Spinal cord (tissue), 10 donors: ENCODE data around the gene ZBTB24. TPM values are rescaled to one million over a fixed set of nuclear protein-coding genes. Genes with fewer than 3 reads are reported as not detected.

ENCODE experiments used
- DNase-seq, 6 donors: peaks; one replicate each; pipeline versions ENCODE4 v3.0.0 to v3.0.0-alpha.2; 2013 to 2015; ENCODE audit warnings: low spot score in 6 of 6, low read depth in 4 of 6
- H3K27ac ChIP-seq: one replicate; pipeline ENCODE4 v1.5.1; 2013; ENCODE audit warnings: low read depth, low read length, control low read depth
- H3K27me3 ChIP-seq: one replicate; pipeline ENCODE4 v1.6.1; 2013; ENCODE audit warnings: low read length; ENCODE audit not compliant: control insufficient read depth, insufficient read depth
- H3K36me3 ChIP-seq: one replicate; pipeline ENCODE4 v1.6.1; 2013; ENCODE audit warnings: low read length; ENCODE audit not compliant: control insufficient read depth, insufficient read depth
- H3K4me1 ChIP-seq: one replicate; pipeline ENCODE4 v1.6.1; 2013; ENCODE audit warnings: low read length; ENCODE audit not compliant: control insufficient read depth, insufficient read depth
- H3K4me3 ChIP-seq: one replicate; pipeline ENCODE4 v1.5.1; 2013; ENCODE audit warnings: low read depth, low read length, control low read depth
- H3K9me3 ChIP-seq: one replicate; pipeline ENCODE4 v1.6.1; 2013; ENCODE audit warnings: low read length; ENCODE audit not compliant: control insufficient read depth, insufficient read depth
- WGBS: methylation state at CpG from one replicate; pipeline ENCODE4 v1.1.5; 2013; ENCODE audit warnings: missing lambda C conversion rate; ENCODE audit not compliant: insufficient coverage; 5-methylcytosine and 5-hydroxymethylcytosine counted together
- polyA plus RNA-seq, 2 donors: library from polyadenylated mRNA; unstranded; fragments of 120-200 nt; gene quantifications; one replicate each; pipeline ENCODE4 v1.2.1, GENCODE V29; 2013; ENCODE audit not compliant: insufficient read length in 2 of 2
- total RNA-seq, 2 donors: library from RNA; depleted of rRNA in 1 of 2; stranded (reverse); fragments of 120-200 nt in 1 of 2; fragments of >200 nt in 1 of 2; gene quantifications; one replicate each; pipeline versions ENCODE4 v1.2.3 to v1.2.4, GENCODE V29; 2013 to 2014
- donor health status: healthy.

The ZBTB24 gene
- total and polyA plus RNA-seq, 4 donors: 6.5 to 10.7 (median 7.4) TPM

- no peak for DNase-seq
- H3K27me3 ChIP-seq: no peaks in the 10 kb centered on the region
- peaks cover 1% of the 10 kb centered on the region for H3K36me3 ChIP-seq
- no peak overlapping the region for H3K4me3 ChIP-seq
- H3K4me1 ChIP-seq: peaks cover 8% of the 10 kb centered on the region
- no peak overlapping the region for H3K27ac ChIP-seq
- WGBS: no CpG with 5 or more reads among the region's 1 CpG
- no peaks in the 10 kb centered on the region for H3K9me3 ChIP-seq
These were observed 3.0 kb upstream of the ZBTB24 start for GRCh38 chr6:109486068-109486467.

DNA sequence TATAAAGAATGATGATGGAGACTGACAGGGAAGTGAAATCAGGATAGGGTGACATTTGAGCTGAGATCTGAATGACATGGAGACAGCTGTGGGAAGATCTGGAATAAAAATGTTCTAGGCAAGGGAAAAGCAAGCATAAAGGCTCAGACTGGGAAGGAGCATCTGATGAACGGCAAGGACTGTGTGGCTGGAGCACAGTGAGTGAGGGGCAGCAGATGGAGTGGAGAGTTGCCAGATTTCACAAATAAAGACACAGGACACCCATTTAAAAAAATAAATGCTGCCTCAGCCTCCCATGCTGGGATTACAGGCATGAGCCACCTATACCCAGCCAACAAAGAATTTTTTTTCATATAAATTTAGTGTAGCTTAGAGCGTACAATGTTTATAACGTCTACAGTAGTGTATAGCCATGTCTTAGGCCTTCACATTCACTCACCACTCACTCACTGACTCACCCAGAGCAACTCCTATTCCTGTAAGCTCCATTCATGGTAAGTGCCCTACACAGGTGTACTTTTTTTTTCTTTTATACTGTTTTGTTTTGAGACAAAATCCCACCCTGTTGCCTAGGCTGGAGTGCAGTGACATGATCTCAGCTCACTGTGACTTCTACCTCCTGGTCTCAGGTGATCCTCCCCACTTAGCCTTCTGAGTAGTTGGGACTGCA lies 2.4 kb upstream of the ZBTB24 start:
- H3K4me1 ChIP-seq: peaks cover 8% of the 10 kb centered on the region
- no peak overlapping the region for H3K27ac ChIP-seq
- no peak overlapping the region for H3K4me3 ChIP-seq
- no peaks in the 10 kb centered on the region for H3K9me3 ChIP-seq
- peaks cover 3% of the 10 kb centered on the region for H3K36me3 ChIP-seq
- WGBS: no CpG with 5 or more reads among the region's 3 CpGs
- no peaks in the 10 kb centered on the region for H3K27me3 ChIP-seq
- DNase-seq: peak in 1 of 6 donors; percentile 17

DNA sequence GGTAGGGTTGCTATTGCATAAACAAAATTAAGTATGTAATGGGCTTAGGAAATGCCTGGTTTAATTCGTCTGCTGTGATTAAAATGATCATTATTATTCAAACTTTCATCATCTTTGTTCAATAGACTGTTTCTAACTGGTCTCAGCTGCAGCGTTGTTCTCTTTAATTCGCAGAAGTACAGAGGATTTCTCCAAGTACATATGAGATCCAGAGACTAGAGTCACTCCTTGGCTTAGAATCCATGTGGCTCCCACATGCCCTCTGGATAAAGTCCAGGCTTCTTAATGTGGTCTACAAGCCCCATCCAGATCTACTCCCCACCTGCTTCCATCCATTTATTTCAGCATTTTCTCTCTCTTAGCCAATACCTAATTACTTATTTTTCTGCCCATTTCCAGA lies 1.1 kb upstream of the ZBTB24 start:
- no peaks in the 10 kb centered on the region for H3K9me3 ChIP-seq
- no peak overlapping the region for H3K27ac ChIP-seq
- peaks cover 8% of the 10 kb centered on the region for H3K4me1 ChIP-seq
- no peaks in the 10 kb centered on the region for H3K27me3 ChIP-seq
- 46% methylated on average over 2 of the region's 3 CpGs for WGBS
- peaks cover 3% of the 10 kb centered on the region for H3K36me3 ChIP-seq
- DNase-seq: peak in 2 of 6 donors; percentile 28 to 38
- no peak overlapping the region for H3K4me3 ChIP-seq

DNA sequence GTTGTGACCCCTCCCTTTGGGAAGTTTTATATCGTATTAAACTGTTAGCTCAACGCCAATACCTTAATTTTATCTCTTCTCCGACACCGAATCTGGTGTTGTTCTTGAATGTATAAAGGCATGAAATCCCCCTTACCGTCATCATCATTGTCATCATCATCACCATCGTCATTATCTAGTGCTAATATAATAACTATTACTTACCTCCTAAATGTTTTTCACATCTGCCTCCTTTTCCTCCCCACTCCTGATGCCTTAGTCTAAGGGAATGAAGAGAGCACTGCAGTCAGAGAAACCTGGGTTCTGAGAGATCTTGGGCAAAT lies 677 bp upstream of the ZBTB24 start:
- Histone ChIP-seq H3K27me3 (no peaks in the 10 kb centered on the region), H3K27ac (no peak overlapping the region), H3K4me3 (peak overlapping the region; percentile 47), H3K4me1 (peaks cover 8% of the 10 kb centered on the region), H3K9me3 (no peaks in the 10 kb centered on the region), H3K36me3 (peaks cover 3% of the 10 kb centered on the region)
- peak in 1 of 6 donors; percentile 14 for DNase-seq
- WGBS: no CpG with 5 or more reads among the region's 6 CpGs

DNA sequence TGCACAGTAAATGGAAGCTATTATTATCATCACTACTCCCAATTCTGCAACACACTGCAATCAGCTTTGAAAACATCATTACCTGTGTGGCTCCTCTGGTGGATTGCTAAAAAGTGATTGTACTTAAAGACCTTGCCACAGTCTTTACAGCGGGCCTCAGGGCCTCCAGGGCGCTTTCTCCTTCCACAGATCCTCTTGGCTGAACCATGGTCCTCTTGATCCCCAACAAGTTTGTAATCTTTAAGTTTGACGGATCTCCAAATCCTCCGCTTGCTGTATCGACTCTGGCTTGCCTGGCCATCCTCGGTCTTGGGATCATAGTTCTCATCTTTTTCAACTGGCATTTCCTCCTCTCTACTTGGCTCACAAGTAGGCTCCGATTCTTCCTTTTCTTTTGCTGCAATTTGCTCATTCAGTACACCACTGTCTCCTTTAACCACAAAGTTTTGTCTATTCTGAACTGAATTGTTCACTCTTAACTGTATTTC lies 2.0 kb downstream of the ZBTB24 start:
- H3K4me1 ChIP-seq: peaks cover 8% of the 10 kb centered on the region
- no peak overlapping the region for H3K27ac ChIP-seq
- no peak for DNase-seq
- no peaks in the 10 kb centered on the region for H3K9me3 ChIP-seq
- H3K36me3 ChIP-seq: peaks cover 6% of the 10 kb centered on the region
- no peak overlapping the region for H3K4me3 ChIP-seq
- H3K27me3 ChIP-seq: no peaks in the 10 kb centered on the region
- WGBS: 90% methylated on average over 6 of the region's 7 CpGs

DNA sequence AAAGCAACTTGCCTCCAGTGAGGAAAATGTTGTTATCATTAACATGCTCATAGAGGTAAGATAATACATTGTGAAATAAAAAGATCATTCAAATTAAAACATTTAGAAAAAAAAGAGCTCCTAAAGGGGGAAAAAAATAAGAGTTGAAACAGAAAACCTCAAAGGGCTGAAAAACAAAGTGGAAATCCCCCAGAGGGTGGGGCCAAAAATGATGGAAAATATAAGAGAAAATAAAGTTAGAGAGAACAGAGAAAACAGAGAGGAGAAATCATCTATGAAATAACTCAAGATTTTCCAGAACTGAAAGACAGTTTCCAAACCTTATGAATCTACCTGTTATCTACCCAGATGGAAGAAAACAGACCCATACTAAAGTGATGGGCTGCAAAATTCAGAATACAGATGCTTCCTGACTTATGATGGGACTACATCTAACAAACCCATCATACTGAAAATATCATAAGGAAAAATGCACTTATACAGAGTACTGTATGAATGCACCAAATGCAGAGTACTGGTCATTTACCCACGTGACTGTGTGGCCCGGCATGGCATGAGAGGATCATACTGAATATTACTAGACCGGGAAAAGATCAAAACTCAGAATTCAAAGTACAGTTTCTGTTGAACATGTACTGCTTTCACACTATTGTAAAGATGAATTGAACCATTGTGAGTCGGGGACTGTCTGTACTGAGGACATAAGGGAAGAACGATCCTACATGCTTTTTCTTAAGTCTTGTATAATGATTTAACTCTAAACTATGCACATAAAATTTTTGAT lies 4.0 kb downstream of the ZBTB24 start:
- no peak overlapping the region for H3K27ac ChIP-seq
- H3K4me3 ChIP-seq: no peak overlapping the region
- peaks cover 10% of the 10 kb centered on the region for H3K36me3 ChIP-seq
- H3K4me1 ChIP-seq: peaks cover 8% of the 10 kb centered on the region
- H3K27me3 ChIP-seq: no peaks in the 10 kb centered on the region
- WGBS: no CpG with 5 or more reads among the region's 5 CpGs
- DNase-seq: no peak
- no peaks in the 10 kb centered on the region for H3K9me3 ChIP-seq

- no peak for DNase-seq
- no peak overlapping the region for H3K27ac ChIP-seq
- peaks cover 8% of the 10 kb centered on the region for H3K4me1 ChIP-seq
- H3K9me3 ChIP-seq: no peaks in the 10 kb centered on the region
- H3K36me3 ChIP-seq: peaks cover 15% of the 10 kb centered on the region
- H3K27me3 ChIP-seq: no peaks in the 10 kb centered on the region
- no peak overlapping the region for H3K4me3 ChIP-seq
- WGBS: 65% methylated on average over 6 of the region's 9 CpGs
These were observed 4.7 kb downstream of the ZBTB24 start for GRCh38 chr6:109478222-109478805.

- H3K36me3 ChIP-seq: peaks cover 21% of the 10 kb centered on the region
- H3K27ac ChIP-seq: no peak overlapping the region
- H3K4me3 ChIP-seq: no peak overlapping the region
- no peak for DNase-seq
- peaks cover 8% of the 10 kb centered on the region for H3K4me1 ChIP-seq
- 41% methylated on average over 2 of the region's 2 CpGs for WGBS
- no peaks in the 10 kb centered on the region for H3K27me3 ChIP-seq
- no peaks in the 10 kb centered on the region for H3K9me3 ChIP-seq
These were observed 5.3 kb downstream of the ZBTB24 start for GRCh38 chr6:109477725-109478124.

GRCh38 chr6:109477184-109477583 lies 5.8 kb downstream of the ZBTB24 start:
- Histone ChIP-seq H3K36me3 (peaks cover 26% of the 10 kb centered on the region), H3K27ac (no peak overlapping the region), H3K27me3 (no peaks in the 10 kb centered on the region), H3K4me1 (peaks cover 5% of the 10 kb centered on the region), H3K4me3 (no peak overlapping the region), H3K9me3 (no peaks in the 10 kb centered on the region)
- no peak for DNase-seq
- WGBS: no CpG with 5 or more reads among the region's 2 CpGs
